Loucy (cell line): ENCODE data around the gene SLC25A6.
"Not testable (repeated sequence)": the region's sequence is repeated elsewhere in the genome, so short reads cannot be mapped to it uniquely, and the experiment has no call there.

Experiments used
- H2AFZ ChIP-seq: fragments of 200-600 bp; sonication (generic); 2 replicates; pipeline ENCODE4 v1.6.0; 2016; ENCODE audit warnings: antibody characterized with exemption, mild to moderate bottlenecking, low read length, moderate library complexity
- H3F3A ChIP-seq: fragments of 200-600 bp; 2 replicates; pipeline ENCODE4 v1.6.0; 2016; ENCODE audit warnings: antibody characterized with exemption, low read depth, mild to moderate bottlenecking
- H3K27me3 ChIP-seq: fragments of 200-600 bp; sonication (generic); 2 replicates; pipeline ENCODE4 v1.6.1; 2014; ENCODE audit warnings: low read length, mild to moderate bottlenecking; ENCODE audit not compliant: insufficient read depth, poor library complexity, severe bottlenecking
- H3K36me3 ChIP-seq: fragments of 200-600 bp; sonication (generic); 2 replicates; pipeline ENCODE4 v1.6.1; 2016; ENCODE audit warnings: low read length; ENCODE audit not compliant: insufficient read depth
- H3K4me1 ChIP-seq: fragments of 200-600 bp; sonication (generic); 2 replicates; pipeline ENCODE4 v1.5.1; 2014; ENCODE audit warnings: low read length, mild to moderate bottlenecking; ENCODE audit not compliant: insufficient read depth, poor library complexity, severe bottlenecking
- H3K4me2 ChIP-seq: fragments of 200-600 bp; sonication (generic); 2 replicates; pipeline ENCODE4 v1.6.0; 2014; ENCODE audit warnings: antibody characterized with exemption, low read length, low read depth, mild to moderate bottlenecking; ENCODE audit not compliant: poor library complexity, severe bottlenecking
- H3K4me3 ChIP-seq: fragments of 200-600 bp; sonication (generic); 2 replicates; pipeline ENCODE4 v1.5.1; 2014; ENCODE audit warnings: low read length, mild to moderate bottlenecking, mixed read lengths; ENCODE audit not compliant: poor library complexity, severe bottlenecking
- H3K79me2 ChIP-seq: fragments of 200-600 bp; sonication (generic); 2 replicates; pipeline ENCODE4 v1.6.1; 2014; ENCODE audit warnings: low read length; ENCODE audit not compliant: insufficient read depth
- H3K9ac ChIP-seq: fragments of 200-600 bp; sonication (generic); 2 replicates; pipeline ENCODE4 v1.6.0; 2014; ENCODE audit warnings: mild to moderate bottlenecking, low read depth, low read length, moderate library complexity; ENCODE audit not compliant: poor library complexity, severe bottlenecking
- H3K9me2 ChIP-seq: fragments of 200-600 bp; sonication (generic); replicated peaks from 2 replicates; pipeline ENCODE4 v1.6.1; 2016; ENCODE audit warnings: low read depth, low read length, mixed read lengths
- H3K9me3 ChIP-seq: fragments of 200-600 bp; sonication (generic); 2 replicates; pipeline ENCODE4 v1.6.1; 2014; ENCODE audit warnings: mild to moderate bottlenecking, antibody characterized with exemption, low read length, low read depth; ENCODE audit not compliant: insufficient read depth
- H4K20me1 ChIP-seq: fragments of 200-600 bp; sonication (generic); 2 replicates; pipeline ENCODE4 v1.6.0; 2014; ENCODE audit warnings: antibody characterized with exemption, low read length, mild to moderate bottlenecking; ENCODE audit not compliant: insufficient read depth, poor library complexity, severe bottlenecking
- EZH2phosphoT487 ChIP-seq: fragments of 200-600 bp; IDR thresholded peaks from 2 replicates; pipeline ENCODE4 v1.6.1; 2018; ENCODE audit warnings: antibody characterized with exemption, mild to moderate bottlenecking, moderate library complexity, borderline replicate concordance
- TF ChIP-seq, protein P1 (sequence below): fragments of 200-600 bp; sonication (generic); conservative IDR thresholded peaks from 2 replicates; pipeline ENCODE4 v1.5.1; 2014; ENCODE audit warnings: mild to moderate bottlenecking, antibody characterized with exemption, low read length

Gene SLC25A6

DNA sequence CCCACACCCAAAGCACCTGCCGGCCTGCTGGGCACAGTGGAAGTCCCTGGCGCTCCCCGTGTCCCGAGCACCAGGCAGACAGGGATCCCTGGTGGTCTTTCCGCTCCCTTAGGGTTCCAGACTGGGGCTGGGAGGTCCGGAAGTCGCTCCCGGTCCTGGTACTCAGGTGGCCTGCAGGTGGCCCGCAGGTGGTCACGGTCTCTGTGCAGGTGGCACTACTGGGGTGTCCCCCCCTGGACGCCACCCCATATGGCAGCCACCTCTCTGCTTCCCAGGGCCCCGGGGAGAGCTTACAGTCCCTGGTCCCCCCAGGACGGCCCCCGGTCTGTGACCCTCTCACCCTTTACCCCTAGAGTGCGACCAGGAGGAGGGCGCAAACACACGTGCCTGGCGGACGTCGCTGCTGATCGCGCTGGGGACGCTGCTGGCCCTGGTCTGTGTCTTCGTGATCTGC, 13.6 kb downstream of the SLC25A6 start:
- Histone ChIP-seq H3K4me3 (no peak overlapping the region), H3K9me2 (no peaks in the 10 kb centered on the region), H2AFZ (no peak overlapping the region), H3K36me3 (no peaks in the 10 kb centered on the region), H3K9me3 (no peaks in the 10 kb centered on the region), H3K9ac (no peak overlapping the region), H3K79me2 (no peaks in the 10 kb centered on the region), H4K20me1 (no peaks in the 10 kb centered on the region), H3K4me2 (no peak overlapping the region), H3F3A (no peaks in the 10 kb centered on the region), H3K27me3 (no peaks in the 10 kb centered on the region), H3K4me1 (no peaks in the 10 kb centered on the region)
- TF ChIP-seq EZH2phosphoT487: no peak
- TF ChIP-seq, protein P1, sequence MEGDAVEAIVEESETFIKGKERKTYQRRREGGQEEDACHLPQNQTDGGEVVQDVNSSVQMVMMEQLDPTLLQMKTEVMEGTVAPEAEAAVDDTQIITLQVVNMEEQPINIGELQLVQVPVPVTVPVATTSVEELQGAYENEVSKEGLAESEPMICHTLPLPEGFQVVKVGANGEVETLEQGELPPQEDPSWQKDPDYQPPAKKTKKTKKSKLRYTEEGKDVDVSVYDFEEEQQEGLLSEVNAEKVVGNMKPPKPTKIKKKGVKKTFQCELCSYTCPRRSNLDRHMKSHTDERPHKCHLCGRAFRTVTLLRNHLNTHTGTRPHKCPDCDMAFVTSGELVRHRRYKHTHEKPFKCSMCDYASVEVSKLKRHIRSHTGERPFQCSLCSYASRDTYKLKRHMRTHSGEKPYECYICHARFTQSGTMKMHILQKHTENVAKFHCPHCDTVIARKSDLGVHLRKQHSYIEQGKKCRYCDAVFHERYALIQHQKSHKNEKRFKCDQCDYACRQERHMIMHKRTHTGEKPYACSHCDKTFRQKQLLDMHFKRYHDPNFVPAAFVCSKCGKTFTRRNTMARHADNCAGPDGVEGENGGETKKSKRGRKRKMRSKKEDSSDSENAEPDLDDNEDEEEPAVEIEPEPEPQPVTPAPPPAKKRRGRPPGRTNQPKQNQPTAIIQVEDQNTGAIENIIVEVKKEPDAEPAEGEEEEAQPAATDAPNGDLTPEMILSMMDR: no peak

DNA sequence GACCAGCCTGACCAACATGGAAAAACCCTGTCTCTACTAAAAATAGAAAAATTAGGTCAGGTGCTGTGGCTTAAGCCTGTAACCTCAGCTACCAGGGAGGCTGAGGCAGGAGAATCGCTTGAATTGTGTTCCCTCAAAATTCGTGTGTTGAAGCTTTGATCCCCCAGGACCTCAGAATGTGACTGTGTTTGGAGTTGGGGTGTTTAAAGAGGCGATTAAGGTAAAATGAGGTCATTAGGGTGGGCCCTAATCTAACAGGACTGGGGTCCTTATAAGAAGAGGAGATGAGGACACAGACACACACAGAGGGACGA, 23.6 kb downstream of the SLC25A6 start:
- Histone ChIP-seq H3K4me1 (no peaks in the 10 kb centered on the region), H3K9ac (no peak overlapping the region), H3K4me2 (no peak overlapping the region), H3K79me2 (no peaks in the 10 kb centered on the region), H3K9me3 (no peaks in the 10 kb centered on the region), H3K9me2 (no peaks in the 10 kb centered on the region), H4K20me1 (no peaks in the 10 kb centered on the region), H3K4me3 (no peak overlapping the region), H2AFZ (no peak overlapping the region), H3F3A (no peaks in the 10 kb centered on the region), H3K27me3 (no peaks in the 10 kb centered on the region), H3K36me3 (no peaks in the 10 kb centered on the region)
- no peak for TF ChIP-seq EZH2phosphoT487
- TF ChIP-seq, protein P1: no peak

DNA sequence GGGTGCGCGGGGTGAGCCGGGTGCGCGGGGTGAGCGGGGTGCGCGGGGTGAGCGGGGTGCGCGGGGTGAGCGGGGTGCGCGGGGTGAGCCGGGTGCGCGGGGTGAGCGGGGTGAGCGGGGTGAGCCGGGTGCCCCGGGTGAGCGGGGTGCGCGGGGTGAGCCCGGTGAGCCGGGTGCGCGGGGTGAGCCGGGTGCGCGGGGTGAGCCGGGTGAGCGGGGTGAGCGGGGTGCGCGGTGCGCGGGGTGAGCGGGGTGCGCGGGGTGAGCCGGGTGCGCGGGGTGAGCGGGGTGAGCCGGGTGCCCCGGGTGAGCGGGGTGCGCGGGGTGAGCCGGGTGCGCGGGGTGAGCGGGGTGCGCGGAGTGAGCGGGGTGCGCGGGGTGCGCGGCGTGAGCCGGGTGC, 25.6 kb downstream of the SLC25A6 start:
- H4K20me1 ChIP-seq, H3K9me3 ChIP-seq, H2AFZ ChIP-seq, H3K4me1 ChIP-seq, H3K9me2 ChIP-seq, H3K27me3 ChIP-seq, H3K36me3 ChIP-seq, H3F3A ChIP-seq, H3K79me2 ChIP-seq, H3K9ac ChIP-seq, H3K4me2 ChIP-seq, H3K4me3 ChIP-seq: not testable (repeated sequence)

DNA sequence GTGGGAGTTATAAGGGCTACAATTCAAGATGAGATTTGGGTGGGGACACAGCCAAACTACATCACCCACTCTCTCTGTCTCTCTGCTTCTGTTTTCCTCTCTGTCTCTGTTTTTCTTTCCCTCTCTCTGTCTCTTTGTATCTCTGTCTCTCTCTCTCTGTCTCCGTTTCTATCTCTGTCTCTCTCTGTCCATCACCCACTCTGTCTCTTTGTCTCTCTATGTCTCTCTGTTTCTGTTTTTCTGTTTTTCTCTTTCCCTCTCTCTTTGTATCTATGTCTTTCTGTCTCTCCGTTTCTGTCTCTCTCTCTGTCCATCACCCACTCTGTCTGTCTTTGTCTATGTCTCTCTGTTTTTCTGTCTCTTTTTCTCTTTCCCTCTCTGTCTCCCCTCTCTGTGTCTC, 30.0 kb downstream of the SLC25A6 start:
- no peaks in the 10 kb centered on the region for H3K36me3 ChIP-seq

More for the DNA sequence above, 30.0 kb downstream of the SLC25A6 start:
- H3F3A ChIP-seq: no peaks in the 10 kb centered on the region
- H3K9ac ChIP-seq: no peak overlapping the region
- H3K4me3 ChIP-seq: no peak overlapping the region
- no peaks in the 10 kb centered on the region for H3K9me2 ChIP-seq
- H3K9me3 ChIP-seq: no peaks in the 10 kb centered on the region
- no peaks in the 10 kb centered on the region for H3K4me1 ChIP-seq
- H2AFZ ChIP-seq: no peak overlapping the region
- no peaks in the 10 kb centered on the region for H3K27me3 ChIP-seq
- no peaks in the 10 kb centered on the region for H3K79me2 ChIP-seq
- TF ChIP-seq, protein P1: no peak
- no peaks in the 10 kb centered on the region for H4K20me1 ChIP-seq
- no peak overlapping the region for H3K4me2 ChIP-seq
